ENCODE data around the gene IGFBP3.

Gene IGFBP3

DNA sequence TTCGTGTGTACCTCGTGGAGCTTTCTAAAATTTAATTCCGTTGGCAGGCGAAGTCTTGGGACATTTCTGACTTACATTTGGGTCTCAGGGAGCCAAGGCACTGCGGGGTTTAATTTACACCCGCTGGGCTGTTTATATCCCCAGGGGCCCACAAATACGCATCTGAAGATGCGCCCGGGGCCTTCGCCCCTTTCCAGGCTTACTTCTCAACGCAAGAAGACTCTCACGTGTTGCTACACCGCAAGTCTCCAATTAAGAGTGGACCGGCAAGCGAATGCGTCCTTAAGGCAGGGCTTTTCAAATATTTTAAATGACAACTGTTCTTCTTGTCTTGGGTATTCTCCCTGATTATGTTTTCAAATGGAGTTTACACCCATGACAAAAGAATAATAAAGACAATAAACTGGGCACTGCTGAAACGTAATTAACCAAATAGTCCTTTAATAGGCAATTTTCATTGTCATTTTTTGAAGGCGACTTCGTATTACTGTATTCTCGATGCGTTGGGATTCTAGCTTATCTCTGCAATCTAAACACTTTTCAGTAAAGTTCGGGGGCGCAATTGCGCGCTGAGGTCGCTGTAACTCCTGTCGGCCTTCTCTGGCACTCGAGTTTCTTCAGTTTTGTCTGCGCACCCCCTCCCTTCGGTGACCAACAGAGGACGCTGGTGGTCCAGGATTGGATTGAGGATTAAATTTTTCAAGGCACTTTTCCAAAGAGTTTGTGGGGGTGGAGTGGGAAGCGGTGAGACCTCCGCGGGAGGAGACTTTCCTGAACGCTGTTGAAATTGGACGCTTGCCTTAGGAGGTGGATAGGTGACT lies 837 bp upstream of the IGFBP3 start:
- DNase-seq, result peak; percentile 13

DNA sequence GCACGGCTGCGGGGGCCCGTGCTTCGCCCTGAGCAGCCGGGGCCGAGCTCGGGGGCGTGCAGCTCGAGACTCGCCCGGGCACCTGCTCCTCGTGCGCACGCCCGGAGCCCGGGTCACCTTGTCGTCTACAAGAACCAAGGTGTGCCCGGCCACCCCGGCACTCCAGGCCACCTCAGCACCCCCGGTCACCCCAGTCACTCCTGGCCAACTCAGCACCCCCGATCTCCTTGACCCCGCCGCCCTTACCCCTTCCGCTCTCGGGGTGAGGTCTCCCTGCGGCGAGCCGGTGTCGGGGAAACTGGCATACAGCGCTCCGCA lies 268 bp upstream of the IGFBP3 start:
- no peak for DNase-seq

DNA sequence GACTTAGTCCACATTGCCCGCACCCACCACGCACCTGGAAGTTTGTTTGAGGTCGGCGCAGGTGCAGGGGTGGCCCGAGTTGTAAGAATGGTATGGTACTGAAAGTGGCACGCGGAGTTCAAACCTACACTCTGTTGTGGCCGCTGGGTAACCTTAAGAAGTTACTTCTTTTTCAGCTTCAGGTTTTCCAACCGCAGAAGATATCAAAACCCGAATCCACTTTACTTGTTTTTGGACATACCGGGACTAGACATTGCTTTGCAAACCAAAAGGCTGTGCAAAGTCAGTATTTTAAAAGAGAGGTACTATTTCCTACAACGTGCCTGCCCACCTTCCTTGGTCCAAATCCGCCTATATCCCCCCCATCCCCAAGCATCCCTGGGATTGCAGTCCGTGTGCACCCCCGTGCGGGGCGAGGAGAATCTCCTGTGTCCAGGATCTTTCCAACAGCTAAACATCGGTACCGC lies 1.0 kb downstream of the IGFBP3 start:
- no peak for DNase-seq

DNA sequence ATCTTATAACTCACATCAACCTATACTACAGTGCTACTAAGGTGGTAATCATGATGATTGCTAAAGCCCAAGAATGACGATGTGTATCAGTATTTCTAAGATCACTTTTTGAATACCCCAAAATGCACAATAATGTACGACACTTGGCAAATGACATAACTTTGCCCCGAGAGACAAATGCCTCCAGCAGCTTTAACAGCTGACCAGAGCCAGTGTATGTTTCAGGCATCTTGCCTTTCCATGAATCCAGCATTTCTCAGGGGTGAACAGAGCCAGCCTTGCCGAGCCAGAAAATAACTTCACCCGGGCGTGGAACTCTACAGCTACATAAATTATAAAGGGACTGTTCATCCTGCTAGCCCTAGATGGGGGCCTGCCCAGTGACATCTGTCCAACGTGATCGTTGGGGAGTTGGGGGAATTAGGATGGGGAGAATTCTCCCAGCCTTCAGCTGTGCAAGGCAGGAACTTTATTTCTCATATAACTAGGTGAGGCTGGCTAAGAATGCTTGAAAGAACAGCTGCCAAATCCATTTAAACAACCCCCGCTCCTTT lies 1.8 kb downstream of the IGFBP3 start:
- DNase-seq, result no peak

DNA sequence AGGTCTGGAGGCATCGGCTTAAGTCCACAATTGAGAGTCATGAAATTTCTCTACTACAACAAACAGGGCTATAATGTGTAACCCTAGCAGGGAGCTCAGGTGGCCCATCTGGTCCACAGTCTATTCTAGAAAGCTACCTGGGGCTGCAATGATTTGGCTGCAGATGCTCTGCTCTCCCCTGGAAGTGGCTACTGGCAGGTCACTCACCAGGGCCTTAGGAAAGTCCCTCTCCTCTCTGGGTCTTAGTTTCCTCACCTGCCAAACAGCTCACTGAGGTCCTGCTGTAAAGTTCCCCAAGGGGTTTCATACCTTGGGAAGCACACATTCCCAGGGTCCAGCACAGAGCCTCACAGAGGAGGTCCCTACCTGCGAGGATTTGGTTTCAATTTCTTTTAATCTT lies 2.5 kb downstream of the IGFBP3 start:
- no peak for DNase-seq

DNA sequence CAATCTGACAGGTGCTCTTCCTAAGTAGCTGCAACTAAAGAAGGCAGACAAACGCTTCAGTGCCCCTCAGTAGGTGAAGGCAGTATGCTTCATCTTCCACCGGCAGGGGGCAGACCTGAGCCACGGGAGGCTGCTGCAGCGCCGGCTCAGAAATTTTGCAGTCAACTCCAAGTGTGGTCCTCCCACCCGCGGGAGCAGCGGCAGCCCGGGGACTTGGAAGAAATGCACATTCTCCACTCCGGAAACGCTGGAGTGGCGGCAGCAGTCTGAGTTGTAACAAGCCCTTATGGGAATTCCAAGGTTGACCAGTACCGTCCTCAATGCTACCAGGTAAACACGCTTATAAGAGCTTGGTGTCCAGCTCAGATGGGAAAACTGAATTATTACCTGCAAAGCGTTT lies 3.4 kb downstream of the IGFBP3 start:
- DNase-seq, result peak; percentile 54

DNA sequence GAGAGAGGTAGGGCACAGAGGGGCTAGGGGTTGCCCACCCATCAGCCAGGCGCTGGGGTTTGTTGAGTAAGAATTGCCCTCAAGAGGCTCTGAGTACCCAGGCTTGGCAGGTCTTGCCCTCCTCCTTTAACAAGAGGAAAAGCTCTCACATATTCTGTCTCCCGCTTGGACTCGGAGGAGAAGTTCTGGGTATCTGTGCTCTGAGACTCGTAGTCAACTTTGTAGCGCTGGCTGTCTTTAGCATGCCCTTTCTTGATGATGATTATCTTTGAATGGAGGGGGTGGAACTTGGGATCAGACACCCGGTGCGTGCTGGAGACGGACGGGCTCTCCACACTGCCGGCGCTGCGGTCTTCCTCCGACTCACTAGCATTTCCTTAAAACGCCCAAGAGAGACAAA lies 4.0 kb downstream of the IGFBP3 start:
- DNase-seq, result no peak

DNA sequence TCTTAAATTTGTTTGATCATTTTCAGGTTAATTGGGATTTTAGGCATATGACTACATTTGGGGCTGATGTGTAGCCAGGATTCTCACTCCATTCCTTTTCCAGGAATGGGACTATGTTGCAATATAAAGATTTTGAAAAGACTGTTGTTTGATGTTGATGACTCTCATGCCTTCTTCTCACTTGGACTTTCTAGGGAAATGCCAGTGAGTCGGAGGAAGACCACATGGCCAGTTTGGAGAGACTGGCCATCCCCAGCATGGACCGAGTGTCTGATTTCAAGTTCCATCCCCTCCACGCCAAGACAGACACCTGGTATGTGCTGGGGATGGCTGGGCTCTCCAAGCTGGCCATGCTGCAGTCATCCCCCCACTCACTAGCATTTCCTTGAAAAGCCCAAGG lies 5.5 kb downstream of the IGFBP3 start:
- no peak for DNase-seq

DNA sequence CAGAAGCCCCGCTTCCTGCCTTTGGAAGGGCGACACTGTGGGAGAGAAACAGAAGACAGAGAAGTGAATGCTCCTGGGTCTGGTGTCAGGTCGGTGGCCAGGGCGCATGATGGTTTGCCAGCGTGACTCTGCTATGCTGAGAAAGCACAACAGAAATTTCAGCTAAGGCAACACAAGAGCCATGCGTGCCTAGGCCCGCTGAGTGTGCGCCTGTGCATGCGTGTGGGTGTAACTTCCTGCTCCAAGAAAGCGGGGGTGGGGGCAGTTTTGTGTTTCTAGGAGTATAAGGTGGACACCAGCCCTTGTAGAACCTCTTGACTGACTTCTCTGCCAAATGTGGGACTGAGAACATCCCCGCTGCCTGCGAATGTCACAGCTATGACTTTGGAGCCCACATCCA lies 6.2 kb downstream of the IGFBP3 start:
- DNase-seq, result no peak

DNA sequence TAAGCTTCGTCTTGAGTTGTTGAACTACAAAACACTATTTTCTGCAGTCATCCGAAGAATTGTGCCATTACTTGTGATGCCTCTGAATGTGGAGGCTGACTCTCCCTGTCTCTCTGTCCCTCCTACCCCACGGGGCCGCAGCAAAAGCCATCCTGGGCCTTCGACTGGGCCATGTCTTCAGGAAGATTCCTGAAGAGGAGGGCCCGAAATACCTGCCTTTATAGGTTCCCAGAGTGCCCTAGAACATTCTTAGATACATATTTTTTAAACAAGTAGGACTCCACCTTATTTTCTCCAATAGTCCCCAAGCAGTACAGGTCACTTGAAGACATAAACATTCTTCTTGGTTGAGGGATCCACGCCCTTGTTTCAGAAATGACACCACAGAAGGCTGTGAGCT lies 8.1 kb downstream of the IGFBP3 start:
- DNase-seq, result no peak

DNA sequence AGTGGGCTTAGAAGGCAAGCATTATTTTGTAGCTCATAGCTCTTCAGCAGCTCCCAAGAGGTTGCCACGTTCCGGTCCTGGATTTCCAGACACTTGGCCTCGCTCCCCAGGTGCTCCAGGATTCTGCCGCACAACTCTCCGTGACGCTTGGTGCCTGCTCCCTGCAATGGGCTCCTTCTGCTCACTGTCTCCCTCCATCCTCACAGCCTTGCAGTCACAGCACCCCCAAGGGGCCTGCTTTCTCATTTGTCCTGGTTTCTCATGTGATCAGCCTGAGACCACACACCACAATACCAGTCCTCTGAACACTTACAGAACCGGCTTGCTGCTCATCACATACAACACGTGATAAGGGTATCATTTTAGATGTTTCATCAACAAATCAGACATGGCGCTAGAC lies 9.8 kb downstream of the IGFBP3 start:
- DNase-seq, result no peak

DNA sequence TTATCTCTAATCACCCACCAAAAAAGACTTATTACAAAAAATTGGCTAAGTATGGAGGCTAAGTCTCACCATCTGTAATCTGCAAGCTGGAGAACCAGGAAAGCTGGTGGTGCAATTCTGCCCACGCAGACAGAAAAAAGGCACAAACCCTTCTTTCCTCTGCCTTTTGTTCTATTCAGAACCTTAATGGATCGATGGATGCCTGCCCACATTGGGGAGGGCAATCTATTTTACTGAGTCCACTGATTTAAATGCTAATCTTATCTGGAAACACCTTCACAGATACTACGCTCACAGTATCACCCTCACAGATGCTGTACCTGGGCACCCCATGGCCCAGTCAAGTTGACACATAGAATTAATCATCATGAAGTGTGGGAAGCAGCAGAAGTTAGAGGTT lies 10.2 kb downstream of the IGFBP3 start:
- DNase-seq, result no peak

DNA sequence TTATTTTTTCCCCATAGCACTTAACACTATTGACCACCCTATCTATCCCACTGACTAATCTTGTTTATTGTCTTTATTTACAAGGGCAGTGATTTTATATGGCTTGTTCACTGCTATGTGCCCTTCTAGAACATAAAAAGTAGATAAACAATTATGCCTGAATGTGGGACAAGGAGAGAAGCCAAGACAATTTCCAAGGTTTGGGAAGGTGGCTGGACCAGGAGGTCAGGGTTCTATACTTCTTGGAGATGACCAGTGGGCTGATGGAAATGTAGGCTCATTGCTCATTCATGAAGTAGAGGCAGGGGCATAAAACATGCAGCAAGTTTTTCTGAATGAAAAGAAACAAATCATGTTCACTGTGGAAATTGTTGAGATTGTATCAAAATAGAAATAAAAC lies 11.5 kb downstream of the IGFBP3 start:
- no peak for DNase-seq

DNA sequence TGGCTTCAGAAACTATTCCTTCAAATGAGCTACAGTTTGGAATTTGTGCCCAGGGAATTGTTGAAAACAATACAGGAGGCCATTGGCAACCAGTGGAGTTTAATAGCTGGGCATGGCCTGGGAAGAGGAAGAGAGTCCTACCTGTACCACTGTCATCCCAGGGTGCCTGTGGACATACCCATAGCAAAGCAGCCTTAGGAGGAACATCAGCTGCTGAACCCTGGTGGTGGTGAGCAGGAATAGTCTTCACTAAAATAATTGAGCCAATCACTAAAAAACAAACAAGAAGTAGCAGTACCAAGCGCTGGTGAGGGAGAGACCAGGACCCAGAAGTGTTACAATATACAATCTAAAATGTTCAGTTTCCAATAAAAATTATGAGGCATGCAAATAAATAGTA lies 18.3 kb downstream of the IGFBP3 start:
- DNase-seq, result no peak

DNA sequence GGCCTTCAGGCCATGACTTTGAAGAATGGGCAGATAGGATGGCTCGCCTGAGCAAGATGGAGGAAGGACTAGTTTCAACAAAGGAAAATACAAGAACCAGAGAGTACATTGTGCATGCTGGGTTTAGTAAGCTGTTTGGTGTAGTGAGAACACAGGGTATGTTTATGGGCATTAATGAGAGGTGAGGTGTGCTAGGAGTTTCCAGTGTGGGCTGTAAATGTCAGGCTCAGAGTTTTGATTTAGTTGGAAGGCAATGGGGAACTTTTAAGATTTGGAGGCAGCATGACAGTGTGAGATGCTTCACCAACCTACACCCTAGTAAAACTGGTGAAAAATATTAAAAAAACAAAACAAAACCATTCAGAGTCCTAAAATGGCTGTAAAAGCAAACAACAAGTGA lies 19.5 kb downstream of the IGFBP3 start:
- DNase-seq, result no peak

DNA sequence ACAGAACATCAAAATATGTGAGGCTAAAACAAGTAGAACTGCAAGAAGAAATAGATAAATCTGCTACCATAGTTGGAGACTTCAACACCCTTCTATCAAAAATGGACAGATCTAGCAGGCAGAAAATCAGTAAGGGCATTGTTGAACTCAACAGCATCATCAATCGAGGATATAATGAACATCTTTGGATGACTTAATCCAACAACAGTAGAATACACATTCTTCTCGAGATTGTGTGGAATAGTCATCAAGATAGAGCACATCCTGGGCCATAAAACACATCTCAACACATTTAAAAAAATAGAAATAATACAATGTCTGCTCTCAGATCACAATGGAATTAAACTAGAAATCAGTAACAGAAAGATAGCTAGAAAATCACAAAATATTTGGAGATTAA lies 22.9 kb downstream of the IGFBP3 start:
- DNase-seq, result no peak

DNA sequence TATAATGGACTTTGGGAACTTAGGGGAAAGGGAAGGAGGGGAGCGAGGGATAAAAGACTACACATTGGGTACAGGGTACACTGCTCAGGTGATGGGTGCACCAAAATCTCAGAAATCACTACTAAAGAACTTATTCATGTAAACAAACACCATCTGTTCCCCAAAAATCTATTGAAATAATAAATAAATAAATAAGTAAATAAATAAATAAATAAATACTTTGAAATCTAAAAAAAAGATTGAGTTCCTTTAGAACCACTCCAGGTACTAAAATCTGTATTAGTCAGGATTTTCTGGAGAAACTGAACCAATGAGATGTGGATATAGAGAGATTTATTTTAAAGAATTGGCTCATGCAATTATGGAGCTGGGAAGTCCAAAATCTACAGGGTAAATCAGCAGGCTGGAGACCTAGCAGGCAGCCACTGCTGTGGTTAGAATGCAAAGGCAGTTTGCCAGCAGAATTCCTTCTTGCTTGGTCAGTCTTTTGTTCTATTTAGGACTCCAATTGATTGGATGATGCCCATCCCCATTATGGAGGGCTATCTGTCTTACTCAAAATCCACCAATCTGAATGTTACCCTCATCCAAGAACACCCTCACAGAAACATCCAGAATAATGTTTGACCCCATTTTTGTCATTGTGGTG lies 23.9 kb downstream of the IGFBP3 start:
- no peak for DNase-seq

DNA sequence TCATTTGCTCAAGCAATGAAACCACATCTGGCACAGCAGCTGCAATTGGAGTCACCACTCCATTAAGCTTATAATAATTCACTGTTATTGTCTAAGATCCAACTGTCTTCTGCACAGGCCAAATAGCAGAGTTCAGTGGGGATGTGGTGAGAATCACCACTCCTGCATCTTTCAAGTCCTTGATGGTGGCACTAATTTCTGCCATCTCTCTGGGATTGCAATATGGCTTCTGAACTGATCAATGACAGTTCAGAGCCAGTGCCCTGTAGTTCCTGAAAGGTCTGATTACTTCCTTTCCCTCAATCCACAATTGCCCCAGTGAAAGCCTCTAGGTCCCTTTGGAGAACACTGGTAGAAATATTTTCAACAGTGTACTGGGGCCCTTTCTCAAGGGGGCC lies 26.4 kb downstream of the IGFBP3 start:
- DNase-seq, result no peak

DNA sequence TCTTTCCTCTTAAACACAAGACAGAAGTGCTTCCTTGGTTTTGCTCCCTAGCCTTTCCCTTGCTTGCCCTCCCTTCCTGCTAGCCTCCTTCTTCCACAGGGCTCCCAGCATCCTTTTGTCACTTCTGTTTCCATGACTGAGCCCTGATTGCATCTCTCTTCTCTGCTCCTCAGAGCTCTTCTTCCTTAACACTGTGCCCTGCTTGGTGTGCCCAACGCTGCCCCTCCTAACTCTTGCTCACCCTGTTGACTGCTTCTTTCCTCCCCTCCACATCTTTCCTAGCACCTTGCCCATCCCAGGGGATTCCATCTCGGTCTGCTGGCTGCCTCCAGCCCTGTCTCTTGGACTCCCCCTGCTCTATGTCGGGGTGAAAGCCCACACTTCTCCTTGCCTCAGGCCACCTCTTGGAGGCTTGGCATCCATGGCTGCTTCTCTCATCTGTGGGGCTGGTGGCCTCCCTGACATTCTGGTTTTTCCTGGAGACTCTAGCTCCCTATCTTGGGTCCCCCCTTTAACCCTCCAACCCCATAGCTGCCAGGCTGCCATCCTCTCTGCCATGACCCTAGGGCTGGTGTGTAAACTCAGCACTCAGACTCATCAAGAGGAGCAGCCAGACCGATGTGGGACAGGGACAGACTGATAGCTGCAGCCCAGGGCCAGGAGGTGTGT lies 26.9 kb downstream of the IGFBP3 start:
- no peak for DNase-seq

DNA sequence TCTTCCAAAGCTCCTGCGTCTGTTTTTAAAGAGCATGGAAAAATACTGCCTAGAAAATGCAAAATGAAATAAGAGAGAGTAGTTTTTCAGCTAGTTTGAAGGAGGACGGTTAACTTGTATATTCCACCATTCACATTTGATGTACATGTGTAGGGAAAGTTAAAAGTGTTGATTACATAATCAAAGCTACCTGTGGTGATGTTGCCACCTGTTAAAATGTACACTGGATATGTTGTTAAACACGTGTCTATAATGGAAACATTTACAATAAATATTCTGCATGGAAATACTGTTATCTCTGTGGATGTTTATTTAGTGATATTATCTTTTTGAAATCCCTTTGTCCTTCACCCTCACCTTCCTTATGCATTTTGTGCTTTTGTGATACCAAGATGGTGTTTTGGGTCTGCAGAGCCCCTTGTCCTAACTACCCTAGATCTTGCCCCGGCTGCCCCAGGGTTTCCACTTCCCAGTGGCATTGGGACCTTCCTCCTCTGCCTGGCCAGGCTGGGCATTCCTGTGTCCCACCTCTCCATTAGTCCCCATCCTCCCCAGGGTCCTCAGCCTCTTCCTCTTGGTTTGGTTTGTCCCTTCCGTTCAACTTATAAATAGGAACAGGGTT lies 27.6 kb downstream of the IGFBP3 start:
- DNase-seq, result no peak

DNA sequence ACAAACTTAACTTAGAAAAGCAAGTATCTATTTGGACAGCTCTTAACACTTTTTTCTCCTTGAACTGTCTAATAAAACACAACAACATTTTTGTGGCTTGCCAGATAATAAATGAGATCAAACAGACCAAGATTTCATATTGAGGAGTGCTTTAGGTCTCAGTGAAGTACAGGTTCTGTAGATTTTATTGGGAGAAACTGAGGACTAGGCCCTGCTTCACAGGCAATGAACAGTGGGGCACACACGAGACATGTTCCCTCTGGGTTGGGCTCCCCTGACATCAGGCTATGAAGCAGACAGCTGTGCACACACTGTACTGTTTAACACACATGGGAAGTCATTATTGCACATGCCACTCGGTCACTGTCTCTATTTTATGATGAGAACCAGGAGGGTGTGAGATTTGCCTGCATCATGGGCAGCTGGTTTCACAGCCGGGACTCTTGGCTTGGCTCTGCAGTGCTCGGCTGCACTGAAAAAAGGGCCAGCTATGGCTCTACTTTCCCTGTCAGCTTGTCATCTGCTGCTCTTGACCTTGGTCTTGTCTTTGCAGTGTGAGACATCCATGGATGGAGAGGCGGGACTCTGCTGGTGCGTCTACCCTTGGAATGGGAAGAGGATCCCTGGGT lies 28.6 kb downstream of the IGFBP3 start:
- DNase-seq, result no peak

DNA sequence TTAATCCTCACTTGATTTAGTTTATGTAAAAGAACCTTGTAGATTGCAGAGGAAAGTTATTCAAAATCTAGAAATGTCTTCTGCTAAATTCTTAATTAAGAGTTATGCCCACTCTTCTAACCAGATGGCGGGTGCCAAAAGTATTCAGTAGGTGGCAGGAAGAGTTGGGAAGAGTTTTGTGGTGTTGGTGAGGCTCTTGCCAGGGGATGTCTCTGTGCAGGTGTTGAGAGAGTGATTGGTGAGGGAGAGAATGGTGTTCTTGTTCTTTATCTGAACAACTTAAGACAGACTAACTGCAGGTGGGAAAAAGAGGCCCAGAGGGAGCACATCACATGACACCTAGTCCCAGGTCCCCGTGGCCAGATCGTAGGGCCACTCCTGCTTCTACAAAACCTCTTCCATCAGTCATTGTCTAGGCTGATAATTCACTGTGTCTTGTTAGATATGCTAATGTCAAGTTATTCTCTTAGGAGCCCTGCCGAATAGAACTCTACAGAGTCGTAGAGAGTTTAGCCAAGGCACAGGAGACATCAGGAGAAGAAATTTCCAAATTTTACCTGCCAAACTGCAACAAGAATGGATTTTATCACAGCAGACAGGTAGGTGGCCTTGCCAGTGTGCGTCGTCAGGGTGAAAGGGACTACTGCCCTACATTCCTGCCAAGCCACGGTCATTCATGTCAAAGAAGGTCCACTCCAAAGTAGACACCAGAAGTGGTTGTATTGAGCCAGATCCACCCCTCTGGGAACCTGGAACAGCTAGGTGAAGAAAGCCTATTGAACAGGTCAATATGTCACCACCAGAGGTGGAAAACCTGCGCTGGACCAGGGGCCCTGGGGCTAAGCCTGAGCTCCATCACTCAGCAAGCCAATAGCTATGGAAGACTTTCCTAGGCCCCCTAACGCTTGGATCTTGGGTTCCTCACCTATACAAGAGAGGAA lies 29.3 kb downstream of the IGFBP3 start:
- DNase-seq, result no peak

Data from NCI-H345 (cell line).